Astrocyte of the cerebellum (primary cell): ENCODE results near the gene CCDC117.

Experiments
- DNase-seq: peaks from one replicate; pipeline ENCODE4 v3.0.0-alpha.2; 2011; ENCODE audit warnings: low read depth
- H3K4me3 ChIP-seq: 2 replicates; pipeline ENCODE4 v1.5.1; 2011; ENCODE audit warnings: mild to moderate bottlenecking, low read depth, low read length, moderate library complexity
- CTCF ChIP-seq: IDR thresholded peaks from 2 replicates; pipeline ENCODE4 v1.5.1; 2012; ENCODE audit warnings: low read length, low read depth, moderate library complexity, mild to moderate bottlenecking; ENCODE audit errors: missing control alignments
- in situ Hi-C: cut with HindIII; loops from 2 replicates; pipeline ENCODE4 v1.10.0; 2017; ENCODE audit warnings: low sequenced_read_pairs

The CCDC117 gene

DNA sequence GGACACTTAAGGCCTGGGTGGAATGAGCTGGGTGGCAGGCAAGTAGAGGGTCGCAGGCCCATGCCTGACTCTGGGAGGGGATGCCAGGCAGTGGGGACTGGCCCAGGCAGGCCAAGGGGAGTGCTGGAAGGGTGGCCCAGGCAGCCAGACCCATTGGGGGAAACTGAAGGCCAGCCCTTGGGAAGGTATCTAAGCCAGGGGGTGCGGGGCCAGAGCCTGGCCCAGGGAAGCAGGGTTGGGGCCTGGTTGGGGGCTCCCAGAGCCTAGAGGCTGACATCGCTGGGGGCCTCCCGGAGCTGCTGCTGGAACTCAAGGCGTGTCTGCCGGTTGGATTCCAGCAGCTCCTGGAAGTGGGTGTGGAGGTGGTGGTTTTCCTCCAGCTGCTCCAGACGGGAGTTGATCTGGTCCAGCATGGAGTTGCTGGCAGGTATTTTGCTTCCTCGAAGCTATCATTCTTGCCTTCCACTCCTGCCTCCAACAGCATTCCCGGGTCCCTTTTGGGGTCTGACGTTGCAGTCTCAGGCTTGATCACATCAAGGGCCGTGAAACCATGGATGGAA lies 63.2 kb downstream of the CCDC117 start:
- DNase-seq: no peak
- no peak for TF ChIP-seq CTCF
- in situ Hi-C loops: loop anchor here (10.0 kb wide), 1 partner anchor 241 kb away; no protein-coding TSS in a partner anchor
- H3K4me3 ChIP-seq: no peak overlapping the region

DNA sequence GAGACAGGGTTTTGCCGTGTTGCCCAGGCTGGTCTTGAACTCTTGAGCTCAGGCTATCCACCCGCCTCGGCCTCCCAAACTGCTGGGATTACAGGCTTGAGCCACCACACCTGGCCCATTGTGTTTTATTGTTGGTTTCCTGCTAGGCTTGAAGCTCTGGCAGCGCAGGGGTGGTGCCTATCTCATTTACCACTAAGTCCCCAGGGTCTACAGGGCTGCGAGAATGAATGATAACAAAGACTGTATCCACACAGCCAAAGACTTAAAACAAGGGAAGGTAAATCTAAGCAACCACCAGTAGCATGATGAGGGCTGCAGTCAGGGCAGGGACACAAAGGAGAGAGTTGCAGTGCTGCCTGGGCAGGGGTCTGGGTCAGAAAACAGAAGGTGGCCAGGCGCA lies 65.1 kb downstream of the CCDC117 start:
- no peak overlapping the region for H3K4me3 ChIP-seq
- no peak for TF ChIP-seq CTCF
- in situ Hi-C loops: loop anchor here (10.0 kb wide), 1 partner anchor 243 kb away; no protein-coding TSS in a partner anchor
- no peak for DNase-seq
